Measurements from ENCODE around the gene SDHC. TPM values are rescaled to one million over a fixed set of nuclear protein-coding genes. Genes with fewer than 3 reads are reported as not detected.

SDHC gene
- total RNA-seq: 10 to 100 TPM; 27.1 to 41.8 (median 34.4) TPM

GRCh38 chr1:161314201-161314981, at the start of gene SDHC:
TSS of gene SDHC (plus strand) at chr1:161314381. CDS start at chr1:161314406, 25 bp downstream.
- TF ChIP-seq CTCF (IDR thresholded peaks at IDR 0.05; ENCODE audit: low read depth): no peak

GRCh38 chr1:161265305-161265704, 48.9 kb upstream of the SDHC start:
- no peak for TF ChIP-seq CTCF (IDR thresholded peaks at IDR 0.05; ENCODE audit: low read depth)

- no peak for TF ChIP-seq CTCF (IDR thresholded peaks at IDR 0.05; ENCODE audit: low read depth)
These were observed 48.0 kb upstream of the SDHC start for GRCh38 chr1:161266202-161266601.

GRCh38 chr1:161266836-161267235, 47.3 kb upstream of the SDHC start:
- TF ChIP-seq CTCF (IDR thresholded peaks at IDR 0.05; ENCODE audit: low read depth): no peak

GRCh38 chr1:161267321-161267720, 46.9 kb upstream of the SDHC start:
- no peak for TF ChIP-seq CTCF (IDR thresholded peaks at IDR 0.05; ENCODE audit: low read depth)

GRCh38 chr1:161273402-161273801, 40.8 kb upstream of the SDHC start:
- no peak for TF ChIP-seq CTCF (IDR thresholded peaks at IDR 0.05; ENCODE audit: low read depth)

GRCh38 chr1:161274874-161275273, 39.3 kb upstream of the SDHC start:
- no peak for TF ChIP-seq CTCF (IDR thresholded peaks at IDR 0.05; ENCODE audit: low read depth)

All from subcutaneous adipose tissue (tissue), 4 donors.